HG03103 (cell line): ENCODE results near the gene CDON.

Experiments
- ATAC-seq: cut with Tn5 transposase; IDR thresholded peaks from one replicate; pipeline ENCODE4 v1.9.1; 2021; ENCODE audit warnings: low read depth; ENCODE audit not compliant: unreplicated experiment

CDON gene

GRCh38 chr11:125946712-125947418 lies 115.8 kb downstream of the CDON start:
- no peak for ATAC-seq

- ATAC-seq, result no peak
These were observed 116.7 kb downstream of the CDON start, which contains the start of gene VSIG10L2 for GRCh38 chr11:125945797-125946520. TSS of gene VSIG10L2 (plus strand) at chr11:125946044. CDS start at chr11:125946056, 12 bp downstream.

- no peak for ATAC-seq
These were observed 117.5 kb downstream of the CDON start for GRCh38 chr11:125945011-125945796.

GRCh38 chr11:125944350-125945010 lies 118.2 kb downstream of the CDON start:
- no peak for ATAC-seq

- ATAC-seq, result no peak
These were observed 118.9 kb downstream of the CDON start for GRCh38 chr11:125943661-125944349.

GRCh38 chr11:125942771-125943428 lies 119.8 kb downstream of the CDON start:
- ATAC-seq, result no peak

GRCh38 chr11:125941619-125942611 lies 120.8 kb downstream of the CDON start:
- no peak for ATAC-seq

- ATAC-seq, result no peak
These were observed 121.4 kb downstream of the CDON start for GRCh38 chr11:125941267-125941618.

GRCh38 chr11:125940145-125940544 lies 122.5 kb downstream of the CDON start:
- no peak for ATAC-seq

GRCh38 chr11:125939081-125939521 lies 123.6 kb downstream of the CDON start:
- no peak for ATAC-seq

- ATAC-seq, result no peak
These were observed 124.2 kb downstream of the CDON start for GRCh38 chr11:125938418-125938817.

- no peak for ATAC-seq
These were observed 127.0 kb downstream of the CDON start for GRCh38 chr11:125935618-125936199.

- no peak for ATAC-seq
These were observed 127.6 kb downstream of the CDON start for GRCh38 chr11:125935056-125935455.

- ATAC-seq, result no peak
These were observed 128.2 kb downstream of the CDON start for GRCh38 chr11:125934473-125934872.

GRCh38 chr11:125933030-125933813 lies 129.4 kb downstream of the CDON start:
- ATAC-seq, result no peak

- ATAC-seq, result no peak
These were observed 130.4 kb downstream of the CDON start for GRCh38 chr11:125932301-125932700.

- ATAC-seq, result no peak
These were observed 131.0 kb downstream of the CDON start for GRCh38 chr11:125931668-125932067.
